Limb (tissue), 2 donors: Measurements from ENCODE around the gene TAS2R20.
"Not testable (repeated sequence)": the region's sequence is repeated elsewhere in the genome, so short reads cannot be mapped to it uniquely, and the experiment has no call there.

Source experiments
- DNase-seq, 2 donors: peaks; one replicate each; pipeline ENCODE4 v3.0.0-alpha.2; 2016; ENCODE audit errors: extremely low spot score in 2 of 2

The TAS2R20 gene

GRCh38 chr12:10998204-10998603, at the start of gene TAS2R20:
TSS of gene TAS2R20 (minus strand) at chr12:10998304. CDS start at chr12:10997875, 429 bp downstream.
- no peak for DNase-seq

GRCh38 chr12:11041366-11041765, 43.3 kb upstream of the TAS2R20 start:
- not testable (repeated sequence) for DNase-seq

- no peak for DNase-seq
Measured at GRCh38 chr12:11040162-11040561, 42.1 kb upstream of the TAS2R20 start.

GRCh38 chr12:11039171-11039570, 41.1 kb upstream of the TAS2R20 start:
- no peak for DNase-seq

GRCh38 chr12:11033959-11034358, 35.9 kb upstream of the TAS2R20 start:
- not testable (repeated sequence) for DNase-seq

GRCh38 chr12:11031307-11031706, 33.2 kb upstream of the TAS2R20 start, which contains the start of gene TAS2R31:
TSS of gene TAS2R31 (minus strand) at chr12:11031407. CDS start at chr12:11031335, 72 bp downstream.
- DNase-seq: no peak

GRCh38 chr12:11026118-11026517, 28.0 kb upstream of the TAS2R20 start:
- no peak for DNase-seq

GRCh38 chr12:11023387-11023786, 25.3 kb upstream of the TAS2R20 start:
- DNase-seq: no peak

- DNase-seq: no peak
Measured at GRCh38 chr12:11022520-11022919, 24.4 kb upstream of the TAS2R20 start, which contains the start of gene TAS2R19. TSS of gene TAS2R19 (minus strand) at chr12:11022620. CDS start at chr12:11022571, 49 bp downstream.

GRCh38 chr12:11016937-11017336, 18.8 kb upstream of the TAS2R20 start:
- no peak for DNase-seq

- no peak for DNase-seq
Measured at GRCh38 chr12:11015775-11016430, 17.8 kb upstream of the TAS2R20 start.

GRCh38 chr12:11014234-11014633, 16.1 kb upstream of the TAS2R20 start:
- no peak for DNase-seq

- DNase-seq: no peak
Measured at GRCh38 chr12:11007608-11008007, 9.5 kb upstream of the TAS2R20 start.

GRCh38 chr12:10994307-10994706, 3.8 kb downstream of the TAS2R20 start:
- no peak for DNase-seq

- DNase-seq: no peak
Measured at GRCh38 chr12:10989107-10989506, 9.0 kb downstream of the TAS2R20 start.

- no peak for DNase-seq
Measured at GRCh38 chr12:10986812-10987211, 11.3 kb downstream of the TAS2R20 start, which contains the start of gene TAS2R50. TSS of gene TAS2R50 (minus strand) at chr12:10986912. CDS start at chr12:10986860, 52 bp downstream.

- DNase-seq: no peak
Measured at GRCh38 chr12:10982244-10982643, 15.9 kb downstream of the TAS2R20 start.

GRCh38 chr12:10974965-10975364, 23.1 kb downstream of the TAS2R20 start:
- DNase-seq: no peak

- DNase-seq: peak in 1 of 2 donors; percentile 5
Measured at GRCh38 chr12:10968765-10969456, 29.2 kb downstream of the TAS2R20 start.

GRCh38 chr12:10967409-10967808, 30.7 kb downstream of the TAS2R20 start:
- DNase-seq: peak in 1 of 2 donors; percentile 6

- DNase-seq: no peak
Measured at GRCh38 chr12:10966314-10966713, 31.8 kb downstream of the TAS2R20 start.

GRCh38 chr12:10965476-10965875, 32.6 kb downstream of the TAS2R20 start:
- DNase-seq: no peak

GRCh38 chr12:10960211-10960610, 37.9 kb downstream of the TAS2R20 start:
- no peak for DNase-seq
